ENCODE measurements around the gene SPAAR. TPM values are rescaled to one million over a fixed set of nuclear protein-coding genes. Genes with fewer than 3 reads are reported as not detected.

The SPAAR gene
- polyA plus RNA-seq, 1 donor (not counting 4 experiments of a cell fraction or from before 2014, with no cell fraction given) = not detected

- Histone ChIP-seq H4K20me1 (ENCODE audit: control insufficient read depth, extremely low read depth, insufficient read depth, low read length) (no peaks in the 10 kb centered on the region), H3K79me2 (ENCODE audit: control insufficient read depth, insufficient read depth, low read length) (no peaks in the 10 kb centered on the region), H3K4me2 (ENCODE audit: control insufficient read depth, extremely low read depth, insufficient read depth, low read depth, low read length) (no peak overlapping the region), H3K27ac (ENCODE audit: control insufficient read depth, insufficient read depth, low read length) (no peak overlapping the region), H3K4me1 (ENCODE audit: control insufficient read depth, extremely low read depth, insufficient read depth, low read length) (peaks cover 36% of the 10 kb centered on the region), H3K9ac (ENCODE audit: control insufficient read depth, extremely low read depth, insufficient read depth, low read length) (no peak overlapping the region), H3K4me3 (ENCODE audit: control insufficient read depth in 2 of 3, extremely low read depth in 1 of 3, insufficient read depth in 2 of 3, low read depth in 1 of 3, low read length in 3 of 3) (no peak overlapping the region), H3K9me3 (ENCODE audit: control insufficient read depth, low read depth, low read length) (no peaks in the 10 kb centered on the region), H3K36me3 (ENCODE audit: control insufficient read depth in 2 of 2, extremely low read depth in 1 of 2, insufficient read depth in 2 of 2, low read length in 2 of 2) (no peaks in the 10 kb centered on the region), H3K27me3 (ENCODE audit: control insufficient read depth, extremely low read depth, insufficient read depth, low read length) (no peaks in the 10 kb centered on the region), H3K9me1 (ENCODE audit: control insufficient read depth, extremely low read depth, insufficient read depth, low read length) (no peaks in the 10 kb centered on the region), H2AFZ (ENCODE audit: control insufficient read depth, low read length) (no peak overlapping the region)
- dilution Hi-C loops (cut with MboI; ENCODE audit: extremely low pct_ligation_motif_present, low sequenced_read_pairs) = no loop called here
- DNase-seq (ENCODE audit: low read depth, low spot score) = no peak
- TF ChIP-seq, protein P1, sequence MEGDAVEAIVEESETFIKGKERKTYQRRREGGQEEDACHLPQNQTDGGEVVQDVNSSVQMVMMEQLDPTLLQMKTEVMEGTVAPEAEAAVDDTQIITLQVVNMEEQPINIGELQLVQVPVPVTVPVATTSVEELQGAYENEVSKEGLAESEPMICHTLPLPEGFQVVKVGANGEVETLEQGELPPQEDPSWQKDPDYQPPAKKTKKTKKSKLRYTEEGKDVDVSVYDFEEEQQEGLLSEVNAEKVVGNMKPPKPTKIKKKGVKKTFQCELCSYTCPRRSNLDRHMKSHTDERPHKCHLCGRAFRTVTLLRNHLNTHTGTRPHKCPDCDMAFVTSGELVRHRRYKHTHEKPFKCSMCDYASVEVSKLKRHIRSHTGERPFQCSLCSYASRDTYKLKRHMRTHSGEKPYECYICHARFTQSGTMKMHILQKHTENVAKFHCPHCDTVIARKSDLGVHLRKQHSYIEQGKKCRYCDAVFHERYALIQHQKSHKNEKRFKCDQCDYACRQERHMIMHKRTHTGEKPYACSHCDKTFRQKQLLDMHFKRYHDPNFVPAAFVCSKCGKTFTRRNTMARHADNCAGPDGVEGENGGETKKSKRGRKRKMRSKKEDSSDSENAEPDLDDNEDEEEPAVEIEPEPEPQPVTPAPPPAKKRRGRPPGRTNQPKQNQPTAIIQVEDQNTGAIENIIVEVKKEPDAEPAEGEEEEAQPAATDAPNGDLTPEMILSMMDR (optimal IDR thresholded peaks at IDR 0.05 in 1 of 3, IDR thresholded peaks at IDR 0.05 in 1 of 3, conservative IDR thresholded peaks at IDR 0.05 in 1 of 3; ENCODE audit: extremely low read depth in 1 of 3, insufficient read depth in 2 of 3, low read length in 3 of 3) = no peak
- no peak for TF ChIP-seq EZH2 (IDR thresholded peaks at IDR 0.05; ENCODE audit: low read length)
- no peak for FAIRE-seq
These were observed 5.0 kb upstream of the SPAAR start for GRCh38 chr9:35904338-35904737.

DNA sequence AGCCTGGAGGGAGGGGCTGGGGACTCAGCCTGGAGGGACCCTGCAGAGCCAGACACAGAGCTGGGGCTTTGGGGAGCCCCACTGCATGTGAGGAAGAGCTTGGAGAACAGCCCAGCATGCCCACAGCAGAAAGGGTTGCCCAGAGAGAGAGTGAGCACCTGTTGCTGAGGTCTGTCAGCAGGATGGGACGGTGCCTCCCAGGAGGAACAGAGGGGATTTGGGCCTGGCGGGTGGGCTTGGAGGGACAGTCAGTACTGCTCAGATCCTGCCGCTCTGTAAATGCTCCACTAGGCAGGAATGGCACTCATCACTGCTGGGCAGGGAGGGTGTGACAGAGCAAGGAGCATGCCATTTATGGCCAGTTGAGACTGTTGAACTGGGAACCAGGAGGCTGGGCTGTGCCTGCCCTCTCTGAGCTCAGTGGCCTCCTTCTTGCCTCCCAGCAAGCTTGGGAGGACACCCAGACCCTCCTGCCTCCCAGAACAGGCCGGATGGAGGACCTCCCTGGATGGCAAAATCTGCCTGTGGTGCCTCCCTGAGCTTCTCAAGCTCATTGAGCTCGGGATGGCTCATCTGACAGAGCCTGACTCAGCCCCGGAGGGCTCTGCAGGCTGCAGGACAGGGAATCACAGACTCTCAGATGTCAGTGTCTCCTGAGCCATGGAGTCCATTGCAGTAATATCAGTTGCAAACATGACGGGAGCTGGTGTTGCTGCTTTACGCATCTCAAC, 4.1 kb upstream of the SPAAR start:
- no peak for DNase-seq (ENCODE audit: low read depth, low spot score)
- H3K9ac ChIP-seq (ENCODE audit: control insufficient read depth, extremely low read depth, insufficient read depth, low read length) = no peak overlapping the region
- dilution Hi-C loops (cut with MboI; ENCODE audit: extremely low pct_ligation_motif_present, low sequenced_read_pairs) = no loop called here

More for the DNA sequence above, 4.1 kb upstream of the SPAAR start:
- Histone ChIP-seq H3K79me2 (ENCODE audit: control insufficient read depth, insufficient read depth, low read length) (no peaks in the 10 kb centered on the region), H3K27me3 (ENCODE audit: control insufficient read depth, extremely low read depth, insufficient read depth, low read length) (no peaks in the 10 kb centered on the region), H3K9me3 (ENCODE audit: control insufficient read depth, low read depth, low read length) (no peaks in the 10 kb centered on the region), H3K9me1 (ENCODE audit: control insufficient read depth, extremely low read depth, insufficient read depth, low read length) (no peaks in the 10 kb centered on the region), H3K27ac (ENCODE audit: control insufficient read depth, insufficient read depth, low read length) (no peak overlapping the region), H3K36me3 (ENCODE audit: control insufficient read depth in 2 of 2, extremely low read depth in 1 of 2, insufficient read depth in 2 of 2, low read length in 2 of 2) (no peaks in the 10 kb centered on the region), H3K4me2 (ENCODE audit: control insufficient read depth, extremely low read depth, insufficient read depth, low read depth, low read length) (peak overlapping the region; percentile 0), H4K20me1 (ENCODE audit: control insufficient read depth, extremely low read depth, insufficient read depth, low read length) (no peaks in the 10 kb centered on the region), H2AFZ (ENCODE audit: control insufficient read depth, low read length) (no peak overlapping the region), H3K4me3 (ENCODE audit: control insufficient read depth in 2 of 3, extremely low read depth in 1 of 3, insufficient read depth in 2 of 3, low read depth in 1 of 3, low read length in 3 of 3) (no peak overlapping the region), H3K4me1 (ENCODE audit: control insufficient read depth, extremely low read depth, insufficient read depth, low read length) (peaks cover 36% of the 10 kb centered on the region)
- no peak for TF ChIP-seq EZH2 (IDR thresholded peaks at IDR 0.05; ENCODE audit: low read length)
- TF ChIP-seq, protein P1 (optimal IDR thresholded peaks at IDR 0.05 in 1 of 3, IDR thresholded peaks at IDR 0.05 in 1 of 3, conservative IDR thresholded peaks at IDR 0.05 in 1 of 3; ENCODE audit: extremely low read depth in 1 of 3, insufficient read depth in 2 of 3, low read length in 3 of 3) = no peak
- no peak for FAIRE-seq
